A673 (cell line): ENCODE data around the gene GPI. TPM values are rescaled to one million over a fixed set of nuclear protein-coding genes. Genes with fewer than 3 reads are reported as not detected.
"Not testable (repeated sequence)": the region's sequence is repeated elsewhere in the genome, so short reads cannot be mapped to it uniquely, and the experiment has no call there.

ENCODE experiments used
- BruUV-seq: library from RNA; stranded (reverse); fragments of 400-500 nt; replicated peaks from 2 replicates; lab custom pipeline; 2021; lab: Mats Ljungman, UMichigan
- CTCF ChIA-PET: fragments of 300-600 bp; sonication (Branson Sonifier 250); formaldehyde crosslinking; loops from one replicate; lab custom pipeline; 2022; ENCODE audit warnings: antibody characterized with exemption; lab: Charles Lee
- POLR2A ChIA-PET: fragments of 300-600 bp; sonication (Branson Sonifier 250); formaldehyde crosslinking; loops from one replicate; lab custom pipeline; 2022; ENCODE audit warnings: antibody characterized with exemption; ENCODE audit not compliant: low non-redundant PET; lab: Charles Lee
- DNase-seq: peaks from one replicate; pipeline ENCODE4 v3.0.0-alpha.2; 2015; ENCODE audit warnings: low spot score
- H3K27ac ChIP-seq: fragments of 200-600 bp; sonication (generic); 2 replicates; pipeline ENCODE4 v1.5.1; 2016; ENCODE audit warnings: mixed run types, low read depth, mild to moderate bottlenecking, mixed read lengths, antibody characterized with exemption, low read length; ENCODE audit not compliant: poor library complexity, severe bottlenecking
- H3K27me3 ChIP-seq: fragments of 200-600 bp; sonication (generic); replicated peaks from 2 replicates; pipeline ENCODE4 v1.6.1; 2017; ENCODE audit warnings: mixed run types, low read depth, mild to moderate bottlenecking, mixed read lengths, antibody characterized with exemption, low read length; ENCODE audit not compliant: insufficient read depth, poor library complexity
- H3K36me3 ChIP-seq: fragments of 200-600 bp; sonication (generic); 2 replicates; pipeline ENCODE4 v1.6.1; 2016; ENCODE audit warnings: mixed run types, mild to moderate bottlenecking, mixed read lengths, antibody characterized with exemption, low read length; ENCODE audit not compliant: insufficient read depth, poor library complexity, severe bottlenecking
- H3K4me1 ChIP-seq: fragments of 200-600 bp; sonication (generic); 2 replicates; pipeline ENCODE4 v1.6.1; 2017; ENCODE audit warnings: mixed run types, mild to moderate bottlenecking, mixed read lengths, antibody characterized with exemption, low read length; ENCODE audit not compliant: insufficient read depth, poor library complexity, severe bottlenecking
- H3K4me3 ChIP-seq: fragments of 200-600 bp; sonication (generic); 2 replicates; pipeline ENCODE4 v1.5.1; 2016; ENCODE audit warnings: low read depth, mixed run types, mild to moderate bottlenecking, mixed read lengths, low read length; ENCODE audit not compliant: poor library complexity, severe bottlenecking
- H3K9me3 ChIP-seq: fragments of 200-600 bp; sonication (generic); 2 replicates; pipeline ENCODE4 v1.6.1; 2016; ENCODE audit warnings: mixed run types, low read depth, mild to moderate bottlenecking, mixed read lengths, antibody characterized with exemption, low read length; ENCODE audit not compliant: poor library complexity, severe bottlenecking
- EZH2 ChIP-seq: fragments of 200-600 bp; sonication (generic); IDR thresholded peaks from 2 replicates; pipeline ENCODE4 v1.6.1; 2017; ENCODE audit warnings: borderline replicate concordance, low read depth, mild to moderate bottlenecking, mixed read lengths, antibody characterized with exemption, low read length; ENCODE audit not compliant: poor library complexity, severe bottlenecking
- intact Hi-C: fragments of 100-400 bp; cut with micrococcal nuclease; formaldehyde crosslinking; loops from one replicate; pipeline ENCODE4 v1.10.0; 2022; ENCODE audit not compliant: unreplicated experiment
- total RNA-seq: library from RNA; stranded (reverse); gene quantifications from 2 replicates; pipeline ENCODE4 v1.2.3, GENCODE V29; 2021
- TF ChIP-seq, protein P1 (sequence below): fragments of 300-800, 200-600 bp; sonication (generic); conservative IDR thresholded peaks from 2 replicates; pipeline ENCODE4 v1.5.1; 2017; ENCODE audit warnings: low read depth, mild to moderate bottlenecking, antibody characterized with exemption, low read length, moderate library complexity, mixed read lengths

Gene GPI
- total RNA-seq, 1 experiment from 2014 or later, result 439 TPM

DNA sequence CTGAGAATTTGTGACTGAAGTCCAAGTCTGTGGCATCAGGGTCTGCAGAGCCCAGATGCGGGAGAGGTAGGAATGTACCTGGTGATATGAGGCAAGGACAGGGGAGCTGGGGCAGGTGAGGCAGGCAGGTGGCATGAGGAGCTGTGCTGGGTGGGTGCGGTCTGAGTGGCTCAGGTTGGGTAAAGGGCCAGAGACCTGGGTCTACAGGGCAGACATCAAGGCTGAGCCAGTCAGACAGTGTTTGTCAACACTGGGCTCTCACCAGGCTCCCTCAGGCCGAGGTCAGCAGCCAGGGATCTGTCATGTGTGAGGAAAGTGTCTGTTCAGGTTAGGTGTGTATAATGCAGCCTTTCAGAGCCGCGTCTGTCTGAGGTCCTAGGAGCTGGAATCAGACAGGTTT, 18.6 kb downstream of the GPI start:
- H3K27me3 ChIP-seq, result no peaks in the 10 kb centered on the region
- H3K4me3 ChIP-seq, result no peak overlapping the region
- no peaks in the 10 kb centered on the region for H3K9me3 ChIP-seq
- POLR2A ChIA-PET, result no interaction called here
- no TSS peak for BruUV-seq
- CTCF ChIA-PET, result no interaction called here
- H3K4me1 ChIP-seq, result no peaks in the 10 kb centered on the region
- TF ChIP-seq, protein P1, sequence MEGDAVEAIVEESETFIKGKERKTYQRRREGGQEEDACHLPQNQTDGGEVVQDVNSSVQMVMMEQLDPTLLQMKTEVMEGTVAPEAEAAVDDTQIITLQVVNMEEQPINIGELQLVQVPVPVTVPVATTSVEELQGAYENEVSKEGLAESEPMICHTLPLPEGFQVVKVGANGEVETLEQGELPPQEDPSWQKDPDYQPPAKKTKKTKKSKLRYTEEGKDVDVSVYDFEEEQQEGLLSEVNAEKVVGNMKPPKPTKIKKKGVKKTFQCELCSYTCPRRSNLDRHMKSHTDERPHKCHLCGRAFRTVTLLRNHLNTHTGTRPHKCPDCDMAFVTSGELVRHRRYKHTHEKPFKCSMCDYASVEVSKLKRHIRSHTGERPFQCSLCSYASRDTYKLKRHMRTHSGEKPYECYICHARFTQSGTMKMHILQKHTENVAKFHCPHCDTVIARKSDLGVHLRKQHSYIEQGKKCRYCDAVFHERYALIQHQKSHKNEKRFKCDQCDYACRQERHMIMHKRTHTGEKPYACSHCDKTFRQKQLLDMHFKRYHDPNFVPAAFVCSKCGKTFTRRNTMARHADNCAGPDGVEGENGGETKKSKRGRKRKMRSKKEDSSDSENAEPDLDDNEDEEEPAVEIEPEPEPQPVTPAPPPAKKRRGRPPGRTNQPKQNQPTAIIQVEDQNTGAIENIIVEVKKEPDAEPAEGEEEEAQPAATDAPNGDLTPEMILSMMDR, result no peak
- TF ChIP-seq EZH2, result no peak
- no peak overlapping the region for H3K27ac ChIP-seq
- no peak for DNase-seq
- H3K36me3 ChIP-seq, result peaks cover 79% of the 10 kb centered on the region
- intact Hi-C loops, result no loop called here

DNA sequence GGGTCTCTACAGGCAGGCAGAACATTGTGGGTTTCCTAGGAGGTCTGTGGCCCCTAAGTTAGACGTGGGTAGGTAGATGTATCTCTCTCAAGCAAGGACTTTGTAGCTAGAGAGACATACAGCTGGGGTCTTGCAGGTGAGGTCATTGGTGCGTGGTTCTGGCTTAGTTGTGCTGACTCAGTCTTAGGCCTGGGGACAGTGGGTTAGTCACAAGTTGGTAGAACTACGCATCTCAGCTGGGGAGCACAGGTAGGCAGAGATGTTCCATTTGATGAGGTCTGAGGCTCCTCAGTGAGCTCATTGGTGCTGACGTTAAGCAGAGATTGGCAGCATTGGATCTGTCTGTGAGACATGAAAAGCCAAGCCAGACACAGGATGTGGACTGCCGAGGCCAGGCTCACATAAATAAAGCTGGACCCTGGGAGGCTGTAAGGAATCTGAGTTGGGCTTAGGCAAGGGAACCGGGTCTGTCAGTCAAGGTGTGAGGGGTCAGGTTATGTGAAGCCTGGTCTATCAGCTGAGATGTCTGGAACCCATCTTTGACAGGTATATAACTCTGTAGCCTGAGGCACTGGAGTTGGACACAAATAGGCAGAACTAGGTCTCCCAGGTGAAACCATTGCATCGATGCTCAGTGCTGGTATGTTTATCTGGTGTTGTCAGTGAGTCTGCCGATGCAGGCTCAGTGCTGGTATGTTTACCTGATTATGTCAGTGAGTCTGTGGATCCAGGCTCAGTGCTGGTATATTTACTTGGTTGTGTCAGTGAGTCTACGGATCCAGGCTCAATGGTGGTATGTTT, 21.8 kb downstream of the GPI start:
- BruUV-seq, result no TSS peak
- H3K27me3 ChIP-seq, result no peaks in the 10 kb centered on the region
- peaks cover 81% of the 10 kb centered on the region for H3K36me3 ChIP-seq
- no peak for DNase-seq
- ChIA-PET CTCF (no interaction called here), POLR2A (interaction anchor here (0.5 to 0.7 kb wide), 3 partner anchors 11 to 401 kb away, joined by 5 to 8 read pairs (median 5); no protein-coding TSS in a partner anchor)
- no peaks in the 10 kb centered on the region for H3K4me1 ChIP-seq
- intact Hi-C loops, result no loop called here
- H3K4me3 ChIP-seq, result no peak overlapping the region
- H3K27ac ChIP-seq, result no peak overlapping the region
- H3K9me3 ChIP-seq, result no peaks in the 10 kb centered on the region
- TF ChIP-seq, protein P1, result no peak
- TF ChIP-seq EZH2, result no peak

DNA sequence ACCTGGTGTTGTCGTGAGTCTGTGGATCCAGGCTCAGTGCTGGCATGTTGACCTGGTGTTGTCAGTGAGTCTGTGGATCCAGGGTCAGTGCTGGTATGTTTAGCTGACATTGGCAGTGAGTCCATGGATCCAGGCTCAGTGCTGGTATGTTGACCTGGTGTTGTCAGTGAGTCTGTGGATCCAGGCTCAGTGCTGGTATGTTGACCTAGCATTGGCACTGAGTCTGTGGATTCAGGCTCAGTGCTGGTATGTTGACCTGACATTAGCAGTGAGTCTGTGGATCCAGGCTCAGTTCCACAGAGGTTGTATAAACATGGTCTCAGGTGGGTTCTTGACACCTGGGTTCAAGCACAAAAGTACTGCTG, 22.4 kb downstream of the GPI start:
- Histone ChIP-seq H3K27ac (no peak overlapping the region), H3K36me3 (peaks cover 81% of the 10 kb centered on the region), H3K9me3 (no peaks in the 10 kb centered on the region), H3K4me3 (no peak overlapping the region), H3K27me3 (no peaks in the 10 kb centered on the region), H3K4me1 (no peaks in the 10 kb centered on the region)
- intact Hi-C loops, result no loop called here
- ChIA-PET CTCF (no interaction called here), POLR2A (no interaction called here)
- no TSS peak for BruUV-seq
- no peak for DNase-seq
- TF ChIP-seq, protein P1, result no peak
- TF ChIP-seq EZH2, result no peak

DNA sequence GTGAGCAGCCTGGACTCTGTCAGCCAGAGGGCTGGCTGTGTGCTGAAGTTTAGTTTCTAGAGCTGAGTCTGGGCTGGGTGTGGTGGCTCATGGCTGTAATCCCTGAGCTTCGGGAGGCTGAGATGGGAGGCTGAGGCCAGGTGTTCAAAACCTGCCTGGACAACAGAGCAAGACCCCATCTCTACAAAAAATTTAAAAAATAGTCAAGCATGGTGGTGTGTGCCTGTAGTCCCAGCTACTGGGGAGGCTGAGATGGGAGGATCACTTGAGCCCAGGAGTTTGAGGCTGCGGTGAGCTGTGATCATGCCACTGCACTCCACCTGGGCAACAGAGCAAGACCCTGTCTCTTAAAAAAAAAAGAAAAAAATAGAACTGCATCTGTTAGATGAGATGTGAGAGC, 23.7 kb downstream of the GPI start:
- DNase-seq, intact Hi-C loops, H3K4me3 ChIP-seq, H3K27ac ChIP-seq, CTCF ChIA-PET, H3K4me1 ChIP-seq, H3K9me3 ChIP-seq, POLR2A ChIA-PET, H3K27me3 ChIP-seq, BruUV-seq: not testable (repeated sequence)
- peaks cover 72% of the 10 kb centered on the region for H3K36me3 ChIP-seq
